Choroid plexus epithelial cell (primary cell): ENCODE results near the gene CIB4.

Source experiments
- DNase-seq: peaks from one replicate; pipeline ENCODE4 v3.0.0-alpha.2; 2010; ENCODE audit warnings: low read depth
- H3K4me3 ChIP-seq: 2 replicates; pipeline ENCODE4 v1.5.1; 2011; ENCODE audit warnings: low read depth, mild to moderate bottlenecking, control low read depth, low read length, moderate library complexity
- CTCF ChIP-seq: conservative IDR thresholded peaks from 2 replicates; pipeline ENCODE4 v1.5.1; 2011; ENCODE audit warnings: low read depth, mild to moderate bottlenecking, control low read depth, inconsistent platforms, low read length, moderate library complexity

Gene CIB4

GRCh38 chr2:26613241-26614215, 27.6 kb downstream of the CIB4 start:
- DNase-seq = peak; percentile 24
- TF ChIP-seq CTCF = no peak
- H3K4me3 ChIP-seq = no peak overlapping the region

DNA sequence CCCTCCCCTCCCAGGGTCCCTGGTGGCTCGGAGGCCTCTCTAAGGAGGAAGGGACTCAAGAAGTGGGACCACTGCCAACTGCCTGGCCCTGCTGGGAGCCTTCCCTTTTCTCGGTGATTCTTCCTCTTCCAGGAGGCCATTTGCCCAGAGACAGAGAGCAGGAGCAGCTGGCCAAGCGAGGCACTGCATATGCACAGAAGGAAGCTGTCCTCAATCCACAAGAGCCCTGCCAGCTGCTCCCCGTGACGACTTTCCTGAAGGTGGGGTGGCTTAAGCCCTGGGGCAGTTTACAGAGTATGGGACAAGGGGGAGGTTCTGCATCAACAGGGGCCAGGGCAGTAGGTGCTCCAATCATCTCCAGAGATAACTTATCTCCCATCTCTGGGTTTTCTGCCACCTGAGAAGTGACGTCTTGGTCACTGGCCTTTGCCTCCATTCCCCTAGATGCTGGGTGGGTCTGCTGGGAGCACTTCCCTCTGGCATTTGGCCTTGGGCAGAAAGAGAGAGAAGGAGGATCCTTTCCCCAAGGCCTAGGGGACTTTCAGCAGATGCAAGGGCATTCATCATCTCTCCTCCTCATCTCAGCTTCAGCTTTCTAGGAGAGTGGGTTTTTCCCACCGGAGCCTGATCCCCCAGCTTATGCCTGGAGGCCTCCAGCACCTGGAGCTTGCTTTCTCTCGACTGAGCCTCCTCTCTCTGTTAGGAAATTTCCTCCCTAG, 28.5 kb downstream of the CIB4 start:
- DNase-seq = no peak
- TF ChIP-seq CTCF = no peak
- no peak overlapping the region for H3K4me3 ChIP-seq

DNA sequence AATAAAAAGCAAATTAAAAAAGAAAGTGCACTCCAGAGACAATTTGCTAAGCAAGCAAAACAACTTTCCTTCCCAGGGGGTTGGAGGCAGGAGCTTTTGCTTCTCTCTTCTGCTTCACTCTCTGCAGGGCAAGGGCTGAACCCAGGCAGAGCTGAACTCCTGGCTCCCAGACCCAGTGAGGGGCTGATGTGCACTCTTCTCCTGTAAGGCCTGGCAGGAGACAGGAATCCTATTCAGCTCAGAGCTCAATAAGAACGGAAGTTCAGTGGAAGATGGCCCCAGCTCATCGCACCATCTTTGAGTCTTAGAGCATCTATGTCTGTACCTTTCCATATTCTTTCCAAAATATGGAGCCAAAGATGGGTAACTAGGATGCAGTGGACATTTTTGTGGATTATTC, 29.1 kb downstream of the CIB4 start:
- H3K4me3 ChIP-seq = no peak overlapping the region
- DNase-seq = no peak
- no peak for TF ChIP-seq CTCF

DNA sequence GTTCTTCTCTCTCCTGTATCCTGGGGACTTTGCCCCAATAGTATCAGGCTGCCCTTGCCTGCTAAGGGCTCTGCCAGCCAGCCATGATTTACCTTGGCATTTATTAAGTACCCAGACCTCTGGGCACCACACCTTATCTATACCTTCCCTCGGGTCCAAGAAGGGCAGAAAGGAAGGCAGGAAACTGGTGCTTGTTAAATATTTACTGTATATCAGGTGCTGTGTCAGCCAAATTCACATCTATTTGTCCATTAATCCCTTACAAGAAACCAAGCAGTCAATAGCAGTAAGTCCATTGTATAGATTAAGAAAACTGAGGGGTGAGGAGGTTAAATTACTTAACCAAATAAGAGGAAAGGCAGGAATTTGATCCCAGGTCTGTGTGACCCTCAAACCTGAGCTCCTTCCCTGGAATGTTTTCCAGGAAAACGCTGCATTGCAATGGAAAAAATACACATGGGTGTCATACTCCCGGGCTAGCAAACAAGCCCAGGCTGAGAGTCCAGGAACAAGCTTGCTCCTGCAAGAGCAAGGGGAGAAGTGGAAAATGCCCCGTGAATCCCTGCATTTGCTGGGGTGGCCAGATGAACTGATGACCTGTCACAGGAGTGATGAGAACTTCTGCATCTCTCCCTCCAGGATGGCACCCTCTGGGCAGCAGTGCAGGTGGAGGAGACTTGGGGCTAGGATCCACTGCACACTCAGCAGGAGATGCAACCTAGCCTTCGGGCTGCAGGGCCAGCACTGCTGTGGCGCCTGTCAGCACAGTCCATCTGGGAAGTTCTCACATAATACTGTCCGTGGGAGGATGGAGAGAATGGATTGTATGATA, 30.4 kb downstream of the CIB4 start:
- TF ChIP-seq CTCF = no peak
- no peak overlapping the region for H3K4me3 ChIP-seq
- DNase-seq = no peak

DNA sequence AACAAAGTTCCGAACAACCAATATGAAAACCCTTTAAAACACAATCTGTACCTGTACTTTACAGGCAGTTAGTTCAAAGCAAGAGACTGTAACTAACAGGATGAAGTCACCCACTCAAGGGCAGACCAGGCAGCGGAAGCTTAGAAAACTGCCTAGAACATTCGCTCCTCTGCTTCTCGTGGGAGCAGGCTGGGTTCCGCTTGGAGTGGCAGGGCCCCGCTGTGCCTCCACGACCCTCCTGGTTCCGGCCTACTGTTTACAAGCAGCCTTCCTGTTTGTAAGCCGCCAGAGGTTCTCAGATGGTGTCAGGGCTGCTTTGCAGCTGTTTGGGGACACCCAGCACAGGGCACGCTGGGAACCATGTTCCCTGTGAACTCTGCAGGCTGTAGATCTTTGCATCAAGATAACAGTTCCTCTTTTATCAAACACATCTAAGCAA, 31.3 kb downstream of the CIB4 start:
- H3K4me3 ChIP-seq = no peak overlapping the region
- TF ChIP-seq CTCF = no peak
- peak; percentile 10 for DNase-seq

GRCh38 chr2:26609205-26609631, 31.9 kb downstream of the CIB4 start:
- no peak for TF ChIP-seq CTCF
- DNase-seq = no peak
- no peak overlapping the region for H3K4me3 ChIP-seq
